ENCODE data around the gene MAGI2.

MAGI2 gene

GRCh38 chr7:78879206-78879605, 574.3 kb downstream of the MAGI2 start:
- DNase-seq: no peak

- no peak for DNase-seq
Measured at GRCh38 chr7:78873117-78873516, 580.4 kb downstream of the MAGI2 start.

- no peak for DNase-seq
Measured at GRCh38 chr7:78864339-78864738, 589.1 kb downstream of the MAGI2 start.

GRCh38 chr7:78863281-78863680, 590.2 kb downstream of the MAGI2 start:
- DNase-seq: no peak

- DNase-seq: no peak
Measured at GRCh38 chr7:78862411-78862900, 591.0 kb downstream of the MAGI2 start.

- no peak for DNase-seq
Measured at GRCh38 chr7:78852951-78853350, 600.5 kb downstream of the MAGI2 start.

- DNase-seq: no peak
Measured at GRCh38 chr7:78850093-78850740, 603.2 kb downstream of the MAGI2 start.

- no peak for DNase-seq
Measured at GRCh38 chr7:78845155-78845554, 608.3 kb downstream of the MAGI2 start.

- DNase-seq: no peak
Measured at GRCh38 chr7:78842068-78842467, 611.4 kb downstream of the MAGI2 start.

- DNase-seq: no peak
Measured at GRCh38 chr7:78835897-78836296, 617.6 kb downstream of the MAGI2 start.

- no peak for DNase-seq
Measured at GRCh38 chr7:78828317-78828716, 625.1 kb downstream of the MAGI2 start.

- DNase-seq: no peak
Measured at GRCh38 chr7:78803501-78804127, 649.9 kb downstream of the MAGI2 start.

- DNase-seq: no peak
Measured at GRCh38 chr7:78794101-78794500, 659.4 kb downstream of the MAGI2 start.

- DNase-seq: no peak
Measured at GRCh38 chr7:78792624-78793023, 660.8 kb downstream of the MAGI2 start.

GRCh38 chr7:78792006-78792405, 661.5 kb downstream of the MAGI2 start:
- DNase-seq: no peak

GRCh38 chr7:78788464-78788863, 665.0 kb downstream of the MAGI2 start:
- DNase-seq: no peak

GRCh38 chr7:78787854-78788253, 665.6 kb downstream of the MAGI2 start:
- no peak for DNase-seq

- no peak for DNase-seq
Measured at GRCh38 chr7:78786055-78786454, 667.4 kb downstream of the MAGI2 start.

- no peak for DNase-seq
Measured at GRCh38 chr7:78783179-78783962, 670.1 kb downstream of the MAGI2 start.

GRCh38 chr7:78780560-78780959, 672.9 kb downstream of the MAGI2 start:
- no peak for DNase-seq

GRCh38 chr7:78779788-78780187, 673.7 kb downstream of the MAGI2 start:
- DNase-seq: no peak

- no peak for DNase-seq
Measured at GRCh38 chr7:78777829-78778228, 675.6 kb downstream of the MAGI2 start.

- DNase-seq: peak; percentile 63
Measured at GRCh38 chr7:78770422-78771410, 682.8 kb downstream of the MAGI2 start.
